Breast epithelium (tissue), 4 donors: ENCODE data around the gene MAPK11. TPM values are rescaled to one million over a fixed set of nuclear protein-coding genes. Genes with fewer than 3 reads are reported as not detected.

Experiments
- DNase-seq, 2 donors: peaks; one replicate each; pipeline ENCODE4 v3.0.0-alpha.2; 2019; ENCODE audit warnings: low spot score in 2 of 2
- H3K27ac ChIP-seq, 2 donors: fragments of 200-600 bp; sonication (generic) in 1 of 2; one replicate each; pipeline ENCODE4 v1.5.1; 2016 to 2019; ENCODE audit warnings: mild to moderate bottlenecking in 1 of 2
- H3K27me3 ChIP-seq, 2 donors: fragments of 200-600 bp; sonication (generic) in 1 of 2; one replicate each; pipeline versions ENCODE4 v1.5.1 to v1.6.0; 2017 to 2019; ENCODE audit warnings: control low read depth in 1 of 2, mild to moderate bottlenecking in 1 of 2
- H3K36me3 ChIP-seq: fragments of 200-600 bp; one replicate; pipeline ENCODE4 v1.5.1; 2019
- H3K4me1 ChIP-seq, 2 donors: fragments of 200-600 bp; sonication (generic); one replicate each; pipeline ENCODE4 v1.5.1; 2016 to 2019; ENCODE audit warnings: control low read depth in 1 of 2
- H3K4me3 ChIP-seq, 3 donors: fragments of 200-600 bp; sonication (generic); 1 replicate in 2 of 3; 2 replicates in 1 of 3; pipeline ENCODE4 v1.5.1; 2016 to 2019; ENCODE audit warnings: mild to moderate bottlenecking in 3 of 3, moderate library complexity in 2 of 3
- H3K9me3 ChIP-seq, 2 donors: fragments of 200-600 bp; sonication (generic) in 1 of 2; one replicate each; pipeline ENCODE4 v1.5.1; 2016 to 2019; ENCODE audit warnings: control low read depth in 1 of 2
- CTCF ChIP-seq, 3 donors: fragments of 450-650 bp; IDR thresholded peaks; one replicate each; pipeline ENCODE4 v1.5.1; 2016 to 2017; ENCODE audit warnings: antibody characterized with exemption in 3 of 3, mild to moderate bottlenecking in 3 of 3, moderate library complexity in 3 of 3
- POLR2A ChIP-seq: fragments of 450-650 bp; IDR thresholded peaks from one replicate; pipeline ENCODE4 v1.6.1; 2016; ENCODE audit warnings: antibody characterized with exemption, mild to moderate bottlenecking, moderate library complexity
- POLR2AphosphoS5 ChIP-seq, 3 donors: sonication (generic); formaldehyde crosslinking; IDR thresholded peaks; one replicate each; pipeline ENCODE4 v1.6.1; 2017; ENCODE audit warnings: antibody characterized with exemption in 3 of 3
- intact Hi-C: fragments of 100-400 bp; cut with DNase I; formaldehyde crosslinking; loops from one replicate; pipeline ENCODE4 v1.15.1; 2023; ENCODE audit warnings: low total_unique reads
- total RNA-seq, 3 donors: library from RNA; depleted of rRNA; stranded (reverse); fragments of >200 nt; gene quantifications; one replicate each; pipeline ENCODE4 v1.1.0, GENCODE V29; 2016

MAPK11 gene
- total RNA-seq, 3 donors from 2014 or later: 5.7 to 16.5 (median 13.4) TPM

- intact Hi-C loops: loop anchor here (5.0 kb wide), 1 partner anchor 55 kb away; the partner anchor contains the start of gene DENND6B
- H3K4me3 ChIP-seq: peak overlapping the region; percentile 52 to 76 (median 60)
- no peaks in the 10 kb centered on the region for H3K9me3 ChIP-seq
- peaks cover 12 to 34% of the 10 kb centered on the region in 2 donors for H3K4me1 ChIP-seq
- DNase-seq: no peak
- H3K27me3 ChIP-seq: no peaks in the 10 kb centered on the region
- no peaks in the 10 kb centered on the region for H3K36me3 ChIP-seq
- TF ChIP-seq POLR2A (no peak), POLR2AphosphoS5 (IDR thresholded peaks at IDR 0.05) (no peak), CTCF (IDR thresholded peaks at IDR 0.05) (no peak)
- peak overlapping the region in 1 of 2 donors; percentile 25 for H3K27ac ChIP-seq
Observed at GRCh38 chr22:50272044-50272802, 2.0 kb upstream of the MAPK11 start.

GRCh38 chr22:50271519-50271970, 1.4 kb upstream of the MAPK11 start:
- Histone ChIP-seq H3K4me1 (peaks cover 12 to 34% of the 10 kb centered on the region in 2 donors), H3K36me3 (no peaks in the 10 kb centered on the region), H3K9me3 (no peaks in the 10 kb centered on the region), H3K27me3 (no peaks in the 10 kb centered on the region), H3K4me3 (peak overlapping the region; percentile 52 to 76 (median 60)), H3K27ac (no peak overlapping the region)
- intact Hi-C loops: loop anchor here (5.0 kb wide), 1 partner anchor 56 kb away; the partner anchor contains the start of gene DENND6B
- TF ChIP-seq POLR2AphosphoS5 (IDR thresholded peaks at IDR 0.05): no peak
- TF ChIP-seq POLR2A: no peak
- no peak for TF ChIP-seq CTCF (IDR thresholded peaks at IDR 0.05)
- DNase-seq: no peak

GRCh38 chr22:50270666-50271394, 650 bp upstream of the MAPK11 start:
- TF ChIP-seq POLR2A (no peak), CTCF (IDR thresholded peaks at IDR 0.05) (no peak), POLR2AphosphoS5 (IDR thresholded peaks at IDR 0.05) (no peak)
- peak in 1 of 2 donors; percentile 82 for DNase-seq
- no peaks in the 10 kb centered on the region for H3K9me3 ChIP-seq
- H3K36me3 ChIP-seq: no peaks in the 10 kb centered on the region
- peak overlapping the region; percentile 52 to 76 (median 60) for H3K4me3 ChIP-seq
- no peaks in the 10 kb centered on the region for H3K27me3 ChIP-seq
- peaks cover 12 to 34% of the 10 kb centered on the region in 2 donors for H3K4me1 ChIP-seq
- peak overlapping the region in 1 of 2 donors; percentile 78 for H3K27ac ChIP-seq
- intact Hi-C loops: loop anchor here (5.0 kb wide), 1 partner anchor 56 kb away; the partner anchor contains the start of gene DENND6B

GRCh38 chr22:50269573-50269969, 609 bp downstream of the MAPK11 start:
- Histone ChIP-seq H3K4me1 (peaks cover 12 to 34% of the 10 kb centered on the region in 2 donors), H3K9me3 (no peaks in the 10 kb centered on the region), H3K4me3 (peak overlapping the region; percentile 52 to 76 (median 60)), H3K27me3 (no peaks in the 10 kb centered on the region), H3K27ac (peak overlapping the region in 1 of 2 donors; percentile 78), H3K36me3 (no peaks in the 10 kb centered on the region)
- DNase-seq: no peak
- TF ChIP-seq CTCF (IDR thresholded peaks at IDR 0.05): no peak
- TF ChIP-seq POLR2A: no peak
- no peak for TF ChIP-seq POLR2AphosphoS5 (IDR thresholded peaks at IDR 0.05)
- intact Hi-C loops: no loop called here
